SK-N-SH (cell line): ENCODE data around the gene CHRNA5. TPM values are rescaled to one million over a fixed set of nuclear protein-coding genes. Genes with fewer than 3 reads are reported as not detected.

ENCODE experiments used
- CTCF ChIA-PET: fragments of 300-600, 350-600 bp; formaldehyde crosslinking; extraction: SDS; loops from one replicate; lab custom pipeline; 2021; lab: Yijun Ruan, JAX
- POLR2A ChIA-PET: fragments of 350-600 bp; sonication (Branson Sonifier 250); formaldehyde crosslinking; extraction: SDS; loops from one replicate; lab custom pipeline; 2020; ENCODE audit warnings: antibody characterized with exemption, inconsistent platforms; lab: Yijun Ruan, JAX
- DNase-seq: peaks from one replicate; pipeline ENCODE4 v3.0.0; 2012
- H2AFZ ChIP-seq: fragments of 200-600 bp; sonication (generic); 2 replicates; pipeline ENCODE4 v1.8.1; 2016; ENCODE audit warnings: antibody characterized with exemption, mild to moderate bottlenecking, low read depth
- H3F3A ChIP-seq: fragments of 200-600 bp; sonication (generic); replicated peaks from 2 replicates; pipeline ENCODE3; 2016; ENCODE audit warnings: antibody characterized with exemption, mild to moderate bottlenecking; ENCODE audit not compliant: insufficient read depth
- H3K27ac ChIP-seq, 2 experiments: fragments of 200-500 bp in 1 of 2; fragments of 200-600 bp in 1 of 2; sonication (Bioruptor generic) in 1 of 2; sonication (generic), shearing (Covaris generic) in 1 of 2; 2 replicates each; pipeline versions ENCODE4 v1.5.1 to v1.6.1; 2014 to 2016; ENCODE audit warnings: low read depth in 2 of 2, inconsistent platforms in 1 of 2, low read length in 1 of 2, mild to moderate bottlenecking in 1 of 2, mixed read lengths in 1 of 2
- H3K27me3 ChIP-seq: fragments of 200-600 bp; sonication (generic), shearing (Covaris generic); 2 replicates; pipeline ENCODE4 v1.6.1; 2016; ENCODE audit warnings: mixed run types; ENCODE audit not compliant: insufficient read depth
- H3K36me3 ChIP-seq, 2 experiments: fragments of 200-500 bp in 1 of 2; fragments of 200-600 bp in 1 of 2; sonication (Bioruptor generic) in 1 of 2; sonication (generic) in 1 of 2; replicated peaks in 1 of 2; 2 replicates each; pipeline versions ENCODE3 to v1.5.1; 2014 to 2016; ENCODE audit warnings: low read length in 1 of 2, mild to moderate bottlenecking in 1 of 2; ENCODE audit not compliant: insufficient read depth in 2 of 2, control insufficient read depth in 1 of 2
- H3K4me1 ChIP-seq, 2 experiments: fragments of 200-500 bp in 1 of 2; fragments of 200-600 bp in 1 of 2; sonication (Bioruptor generic) in 1 of 2; sonication (generic), shearing (Covaris generic) in 1 of 2; 2 replicates each; pipeline versions ENCODE4 v1.5.1 to v1.6.1; 2014 to 2016; ENCODE audit warnings: low read depth in 1 of 2, low read length in 1 of 2, mixed run types in 1 of 2; ENCODE audit not compliant: insufficient read depth in 2 of 2, control insufficient read depth in 1 of 2
- H3K4me2 ChIP-seq: fragments of 200-600 bp; sonication (generic), shearing (Covaris generic); 2 replicates; pipeline ENCODE4 v1.6.1; 2017; ENCODE audit warnings: mixed run types
- H3K4me3 ChIP-seq, 2 experiments: fragments of 200-500 bp in 1 of 2; fragments of 200-600 bp in 1 of 2; sonication (Bioruptor generic) in 1 of 2; sonication (generic), shearing (Covaris generic) in 1 of 2; 2 replicates each; pipeline versions ENCODE4 v1.5.1 to v1.8.1; 2014 to 2016; ENCODE audit warnings: low read depth in 2 of 2, inconsistent platforms in 1 of 2, low read length in 1 of 2, mild to moderate bottlenecking in 1 of 2, mixed read lengths in 1 of 2, moderate library complexity in 1 of 2
- H3K79me2 ChIP-seq: fragments of 200-600 bp; sonication (generic); 2 replicates; pipeline ENCODE4 v1.8.1; 2017; ENCODE audit warnings: mild to moderate bottlenecking; ENCODE audit not compliant: insufficient read depth
- H3K9ac ChIP-seq: fragments of 200-600 bp; sonication (generic); 2 replicates; pipeline ENCODE4 v1.6.1; 2017; ENCODE audit warnings: mixed run types
- H3K9me2 ChIP-seq: fragments of 200-600 bp; sonication (generic); 2 replicates; pipeline ENCODE4 v1.6.1; 2017; ENCODE audit warnings: mixed run types
- H3K9me3 ChIP-seq: fragments of 200-600 bp; sonication (generic); 2 replicates; pipeline ENCODE4 v1.6.1; 2017; ENCODE audit warnings: mixed run types, mild to moderate bottlenecking, moderate library complexity
- H4K20me1 ChIP-seq: fragments of 200-600 bp; sonication (generic); 2 replicates; pipeline ENCODE4 v1.6.1; 2017; ENCODE audit warnings: mild to moderate bottlenecking, mixed run types; ENCODE audit not compliant: insufficient read depth
- EP300 ChIP-seq, 2 experiments: IDR thresholded peaks; 2 replicates each; pipeline versions ENCODE4 v1.4.0 to v1.6.1; 2012; ENCODE audit warnings: borderline replicate concordance in 1 of 2, low read depth in 1 of 2, low read length in 1 of 2
- FOSL2 ChIP-seq: IDR thresholded peaks from 2 replicates; pipeline ENCODE4 v1.4.0; 2012; ENCODE audit warnings: low read depth, mild to moderate bottlenecking, moderate library complexity, borderline replicate concordance
- FOXJ3 ChIP-seq: sonication (generic); formaldehyde crosslinking; IDR thresholded peaks from 2 replicates; pipeline ENCODE4 v1.5.1; 2020; ENCODE audit warnings: mild to moderate bottlenecking, missing genetic modification reagents
- FOXM1 ChIP-seq: IDR thresholded peaks from 2 replicates; pipeline ENCODE4 v1.4.0; 2012; ENCODE audit warnings: low read depth, mild to moderate bottlenecking
- GABPA ChIP-seq: IDR thresholded peaks from 2 replicates; pipeline ENCODE4 v1.4.0; 2012; ENCODE audit warnings: low read depth, mild to moderate bottlenecking
- POLR2AphosphoS5 ChIP-seq: IDR thresholded peaks from 2 replicates; pipeline ENCODE4 v1.6.1; 2012; ENCODE audit warnings: low read depth, low read length
- TEAD4 ChIP-seq: IDR thresholded peaks from 2 replicates; pipeline ENCODE4 v1.4.0; 2012; ENCODE audit warnings: mild to moderate bottlenecking, borderline replicate concordance; ENCODE audit not compliant: insufficient read depth
- WGBS: methylation state at CpG from one replicate; pipeline ENCODE4 v1.1.6; 2017; ENCODE audit warnings: low lambda C conversion rate; 5-methylcytosine and 5-hydroxymethylcytosine counted together
- polyA plus RNA-seq, 3 experiments: library from polyadenylated mRNA; depleted of rRNA; stranded (reverse); fragments of >200 nt; gene quantifications; 2 replicates each; pipeline ENCODE4 v1.2.3, GENCODE V29; 2012

The CHRNA5 gene
- polyA plus RNA-seq, 1 of the 3 experiments (the other 2 are of a cell fraction): 5.5 TPM

DNA sequence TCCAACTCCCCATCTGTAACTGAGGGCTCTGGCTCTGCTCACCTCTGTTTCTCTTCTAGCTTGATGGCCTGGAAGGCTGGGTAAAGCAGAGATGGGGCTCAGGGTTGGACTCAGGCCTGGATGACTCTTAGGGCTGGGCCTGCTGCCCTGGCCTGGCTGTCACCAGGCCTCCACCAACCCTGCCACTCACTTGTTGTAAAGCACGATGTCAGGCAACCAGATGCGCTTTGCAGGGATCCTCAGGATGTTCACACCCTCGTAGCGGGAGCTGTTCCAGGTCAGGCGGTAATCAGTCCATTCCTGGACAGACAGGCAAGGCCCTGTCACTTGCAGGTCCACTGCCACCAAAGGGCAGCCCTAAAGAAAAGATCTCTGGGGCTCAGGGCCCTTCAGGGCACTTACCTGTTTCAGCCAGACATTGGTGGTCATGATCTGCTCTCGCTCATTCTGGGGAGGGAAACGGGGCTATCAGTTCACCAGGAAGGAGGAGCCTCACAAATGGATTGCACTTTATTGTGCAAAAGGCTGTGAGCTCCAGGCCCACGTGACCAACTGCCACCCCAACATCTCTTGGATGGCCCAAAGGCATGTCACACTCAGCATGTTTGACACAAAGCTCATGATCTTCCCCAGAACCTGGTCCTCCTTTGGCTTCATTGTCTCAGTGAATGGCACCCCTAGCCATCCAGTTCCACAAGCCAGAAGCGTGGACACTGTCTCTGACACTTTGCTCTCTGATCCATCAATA, 65.7 kb downstream of the CHRNA5 start:
- H3K9me2 ChIP-seq: no peaks in the 10 kb centered on the region
- H3K9ac ChIP-seq: no peak overlapping the region
- H3K4me1 ChIP-seq: peaks cover 0 to 19% of the 10 kb centered on the region in 2 experiments; a peak in 1 of 4 replicates
- H3K4me3 ChIP-seq: no peak overlapping the region
- TF ChIP-seq FOXJ3 (CRISPR knock-in tag) (no peak), TEAD4 (no peak), FOXM1 (no peak), GABPA (no peak)
- TF ChIP-seq, all 33 proteins: peak for 0
- CTCF ChIA-PET: interaction anchor here (1.0 to 3.3 kb wide), 4 partner anchors 8 to 79 kb away, joined by 3 to 19 read pairs (median 10); partner anchors contain the start of gene CHRNA3
- peaks cover 0 to 2% of the 10 kb centered on the region in 2 experiments for H3K36me3 ChIP-seq
- H3K27me3 ChIP-seq: peaks cover 22% of the 10 kb centered on the region
- no peaks in the 10 kb centered on the region for H3F3A ChIP-seq
- DNase-seq: no peak
- no peak overlapping the region; a peak in 1 of 4 replicates for H3K27ac ChIP-seq
- POLR2A ChIA-PET: no interaction called here
- H4K20me1 ChIP-seq: no peaks in the 10 kb centered on the region
- H3K79me2 ChIP-seq: no peaks in the 10 kb centered on the region
- H3K9me3 ChIP-seq: 0 out of 2 replicates have a peak, but pooled peaks cover 5% of the 10 kb centered on the region
- no peak overlapping the region for H2AFZ ChIP-seq
- WGBS: 37% methylated on average over 2 of the region's 9 CpGs
- no peak overlapping the region for H3K4me2 ChIP-seq

DNA sequence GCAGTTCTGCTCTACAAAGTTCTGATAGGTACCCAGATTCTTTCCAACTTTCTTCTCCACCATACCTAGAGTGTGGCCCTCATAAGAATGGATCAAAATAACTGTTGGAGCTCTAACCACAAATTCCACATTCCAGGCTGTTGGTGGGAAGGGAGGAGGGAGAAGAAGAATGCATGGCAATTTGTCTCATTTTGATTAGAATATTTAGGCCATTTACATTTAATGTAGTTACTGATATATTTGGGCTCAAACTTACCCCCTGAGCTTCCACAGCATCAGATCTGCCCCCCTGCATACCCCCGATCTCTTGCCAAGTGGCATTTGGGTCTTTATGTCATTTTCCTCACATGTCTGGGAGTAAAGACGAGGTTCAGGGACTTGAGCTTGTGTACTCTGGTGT, 68.0 kb downstream of the CHRNA5 start:
- Histone ChIP-seq H3K4me2 (no peak overlapping the region), H3K9me3 (0 out of 2 replicates have a peak, but pooled peaks cover 5% of the 10 kb centered on the region), H3K4me1 (peaks cover 0 to 18% of the 10 kb centered on the region in 2 experiments; a peak in 1 of 4 replicates), H3K79me2 (no peaks in the 10 kb centered on the region), H3K36me3 (peaks cover 0 to 2% of the 10 kb centered on the region in 2 experiments), H3K9ac (no peak overlapping the region), H3K27me3 (peaks cover 4% of the 10 kb centered on the region), H3F3A (no peaks in the 10 kb centered on the region), H3K4me3 (no peak overlapping the region; a peak in 1 of 4 replicates), H3K27ac (no peak overlapping the region), H4K20me1 (no peaks in the 10 kb centered on the region), H3K9me2 (no peaks in the 10 kb centered on the region), H2AFZ (no peak overlapping the region)
- POLR2A ChIA-PET: no interaction called here
- no peak for DNase-seq
- CTCF ChIA-PET: interaction anchor here (1.2 kb wide), 1 partner anchor 76 kb away, joined by 5 read pairs; no protein-coding TSS in a partner anchor
- 34% methylated on average over 2 of the region's 2 CpGs for WGBS
- TF ChIP-seq POLR2AphosphoS5 (no peak), EP300 (IDR thresholded peaks at IDR 0.05; ENCODE audit: borderline replicate concordance in 1 of 2, low read depth in 1 of 2, low read length in 1 of 2) (no peak), FOSL2 (no peak), GABPA (no peak), TEAD4 (no peak)
